Measurements from ENCODE around the gene TSPAN14.

- TF ChIP-seq POLR2A (IDR thresholded peaks at IDR 0.05; ENCODE audit: low read length): no peak
- TF ChIP-seq GATA1 (IDR thresholded peaks at IDR 0.05; ENCODE audit: low read depth, low read length): no peak
Measured at GRCh38 chr10:80411681-80412220, 42.4 kb upstream of the TSPAN14 start.
